Mesendoderm (in vitro differentiated cells): ENCODE data around the gene CHTF8.

ENCODE experiments used
- DNase-seq: peaks from one replicate; pipeline ENCODE4 v3.0.0; 2013
- H2AK5ac ChIP-seq: 2 replicates; pipeline ENCODE4 v1.6.1; 2013; ENCODE audit warnings: low read length, inconsistent platforms
- H2BK120ac ChIP-seq: 2 replicates; pipeline ENCODE4 v1.6.1; 2013; ENCODE audit warnings: low read depth, mild to moderate bottlenecking, low read length, moderate library complexity, mixed read lengths
- H2BK15ac ChIP-seq: replicated peaks from 2 replicates; pipeline ENCODE4 v1.6.1; 2013; ENCODE audit warnings: low read depth, mild to moderate bottlenecking, moderate library complexity
- H2BK5ac ChIP-seq: 2 replicates; pipeline ENCODE4 v1.6.1; 2013; ENCODE audit warnings: low read length, inconsistent platforms
- H3K18ac ChIP-seq: 2 replicates; pipeline ENCODE4 v1.6.1; 2013; ENCODE audit warnings: mild to moderate bottlenecking, low read length, mixed read lengths
- H3K23ac ChIP-seq: one replicate; pipeline ENCODE4 v1.6.1; 2013; ENCODE audit warnings: low read length
- H3K27ac ChIP-seq: 2 replicates; pipeline ENCODE4 v1.5.1; 2013; ENCODE audit warnings: low read depth, mild to moderate bottlenecking, inconsistent platforms, low read length, moderate library complexity
- H3K27me3 ChIP-seq: 2 replicates; pipeline ENCODE4 v1.6.1; 2013; ENCODE audit warnings: low read length, control low read depth, mild to moderate bottlenecking, inconsistent platforms; ENCODE audit not compliant: insufficient read depth, poor library complexity
- H3K36me3 ChIP-seq: 2 replicates; pipeline ENCODE4 v1.6.1; 2013; ENCODE audit warnings: low read length, inconsistent platforms; ENCODE audit not compliant: control insufficient read depth, insufficient read depth
- H3K4ac ChIP-seq: one replicate; pipeline ENCODE4 v1.6.1; 2013; ENCODE audit warnings: low read depth, mild to moderate bottlenecking, low read length, moderate library complexity
- H3K4me1 ChIP-seq: 2 replicates; pipeline ENCODE4 v1.6.1; 2013; ENCODE audit warnings: low read depth, low read length, inconsistent platforms; ENCODE audit not compliant: control insufficient read depth
- H3K4me2 ChIP-seq: 2 replicates; pipeline ENCODE4 v1.6.1; 2013; ENCODE audit warnings: low read length
- H3K4me3 ChIP-seq: 2 replicates; pipeline ENCODE4 v1.5.1; 2013; ENCODE audit warnings: mild to moderate bottlenecking, low read length
- H3K56ac ChIP-seq: one replicate; pipeline ENCODE4 v1.6.1; 2013; ENCODE audit warnings: low read length
- H3K79me1 ChIP-seq: 2 replicates; pipeline ENCODE4 v1.6.1; 2013; ENCODE audit warnings: low read length, inconsistent platforms
- H3K79me2 ChIP-seq: 2 replicates; pipeline ENCODE4 v1.6.1; 2013; ENCODE audit warnings: mild to moderate bottlenecking, low read length; ENCODE audit not compliant: control insufficient read depth, insufficient read depth
- H3K9ac ChIP-seq: 2 replicates; pipeline ENCODE4 v1.6.1; 2013; ENCODE audit warnings: low read length, inconsistent platforms
- H4K5ac ChIP-seq: one replicate; pipeline ENCODE4 v1.6.1; 2013; ENCODE audit warnings: low read length
- H4K8ac ChIP-seq: one replicate; pipeline ENCODE4 v1.6.1; 2013; ENCODE audit warnings: low read depth, mild to moderate bottlenecking, control low read depth, low read length, moderate library complexity
- WGBS: extraction: QIAGEN DNeasy Blood & Tissue Kit; methylation state at CpG from one replicate; pipeline ENCODE4 v1.1.7; 2013; ENCODE audit warnings: low lambda C conversion rate, missing lambda C conversion rate; ENCODE audit not compliant: insufficient coverage; ENCODE audit errors: extremely low coverage; 5-methylcytosine and 5-hydroxymethylcytosine counted together

CHTF8 gene

GRCh38 chr16:69085032-69085695 lies 47.2 kb downstream of the CHTF8 start:
- Histone ChIP-seq H2BK5ac (no peak overlapping the region), H2AK5ac (no peak overlapping the region), H3K56ac (no peak overlapping the region), H3K9ac (no peak overlapping the region), H4K8ac (no peak overlapping the region), H4K5ac (no peak overlapping the region), H3K4me2 (no peak overlapping the region), H3K4me3 (no peak overlapping the region), H2BK120ac (no peak overlapping the region), H3K27ac (no peak overlapping the region), H3K27me3 (no peaks in the 10 kb centered on the region), H3K23ac (no peak overlapping the region), H3K4me1 (peaks cover 6% of the 10 kb centered on the region), H3K79me2 (no peaks in the 10 kb centered on the region), H3K4ac (no peak overlapping the region), H3K36me3 (no peaks in the 10 kb centered on the region), H3K18ac (no peak overlapping the region), H3K79me1 (no peaks in the 10 kb centered on the region), H2BK15ac (no peak overlapping the region)
- DNase-seq = no peak
- no CpG with 5 or more reads among the region's 5 CpGs for WGBS

DNA sequence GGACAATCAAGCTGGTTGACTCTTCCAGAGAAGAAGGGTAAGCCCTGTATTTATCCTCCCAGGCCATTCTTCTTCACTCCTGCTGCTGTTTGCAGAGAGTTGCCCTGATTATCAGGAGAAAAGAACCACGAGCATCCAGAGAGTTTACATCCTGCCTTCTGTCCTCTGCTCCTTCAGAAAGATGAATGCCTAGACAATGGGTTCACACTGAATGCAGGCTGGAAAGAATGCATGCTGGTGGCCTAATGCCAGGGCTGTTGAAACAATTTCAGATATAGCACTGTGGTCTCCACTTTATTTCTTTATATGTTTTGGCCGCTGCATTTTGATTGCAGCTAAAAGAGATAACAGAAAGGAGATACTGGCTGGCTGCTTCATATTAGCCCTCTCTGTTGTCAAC lies 48.1 kb downstream of the CHTF8 start:
- Histone ChIP-seq H3K23ac (no peak overlapping the region), H2BK15ac (no peak overlapping the region), H3K4ac (no peak overlapping the region), H4K5ac (no peak overlapping the region), H2BK120ac (no peak overlapping the region), H3K27ac (no peak overlapping the region), H3K56ac (no peak overlapping the region), H3K9ac (no peak overlapping the region), H3K79me2 (no peaks in the 10 kb centered on the region), H2BK5ac (no peak overlapping the region), H3K18ac (no peak overlapping the region), H4K8ac (no peak overlapping the region), H3K4me1 (peaks cover 1% of the 10 kb centered on the region), H3K27me3 (no peaks in the 10 kb centered on the region), H3K4me3 (no peak overlapping the region), H3K4me2 (no peak overlapping the region), H3K36me3 (no peaks in the 10 kb centered on the region), H2AK5ac (no peak overlapping the region), H3K79me1 (no peaks in the 10 kb centered on the region)
- WGBS = no CpG with 5 or more reads among the region's 2 CpGs
- no peak for DNase-seq

GRCh38 chr16:69083306-69083941 lies 49.0 kb downstream of the CHTF8 start:
- H3K4me2 ChIP-seq = no peak overlapping the region
- WGBS = no CpG with 5 or more reads among the region's 16 CpGs
- H2BK5ac ChIP-seq = no peak overlapping the region
- H3K18ac ChIP-seq = no peak overlapping the region
- H2BK120ac ChIP-seq = no peak overlapping the region
- no peak overlapping the region for H3K23ac ChIP-seq
- no peak overlapping the region for H3K27ac ChIP-seq
- H3K56ac ChIP-seq = no peak overlapping the region
- no peaks in the 10 kb centered on the region for H3K79me1 ChIP-seq
- no peak overlapping the region for H3K4ac ChIP-seq
- H3K27me3 ChIP-seq = no peaks in the 10 kb centered on the region
- no peak overlapping the region for H3K4me3 ChIP-seq
- no peaks in the 10 kb centered on the region for H3K4me1 ChIP-seq
- no peak overlapping the region for H4K5ac ChIP-seq
- no peak overlapping the region for H2BK15ac ChIP-seq
- H3K79me2 ChIP-seq = no peaks in the 10 kb centered on the region
- H2AK5ac ChIP-seq = no peak overlapping the region
- DNase-seq = peak; percentile 49
- H4K8ac ChIP-seq = no peak overlapping the region
- H3K9ac ChIP-seq = no peak overlapping the region
- H3K36me3 ChIP-seq = no peaks in the 10 kb centered on the region

DNA sequence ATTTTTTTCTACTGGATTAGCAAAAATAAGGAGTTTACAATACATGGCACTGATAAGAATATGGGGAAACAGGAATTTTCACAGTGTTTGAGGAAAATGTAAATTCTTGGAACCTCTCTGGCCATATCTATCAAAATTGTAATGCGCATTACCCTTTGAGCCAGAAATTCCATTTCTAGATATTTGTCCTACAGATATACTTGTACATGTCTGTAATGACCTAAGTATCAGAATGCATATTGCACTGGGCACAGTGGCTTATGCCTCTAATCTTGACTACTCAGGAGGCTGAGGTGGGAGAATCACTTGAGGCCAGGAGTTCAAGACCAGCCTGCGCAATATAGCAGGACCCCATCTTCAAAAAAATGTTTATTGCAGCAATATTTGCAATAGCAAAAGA lies 52.7 kb downstream of the CHTF8 start:
- no peak overlapping the region for H2AK5ac ChIP-seq
- H3K27ac ChIP-seq = no peak overlapping the region
- no peaks in the 10 kb centered on the region for H3K79me1 ChIP-seq
- no peak overlapping the region for H4K5ac ChIP-seq
- H3K18ac ChIP-seq = no peak overlapping the region
- no peak overlapping the region for H3K4me3 ChIP-seq
- no peak overlapping the region for H3K56ac ChIP-seq
- no peaks in the 10 kb centered on the region for H3K79me2 ChIP-seq
- no peak overlapping the region for H2BK120ac ChIP-seq
- no peak overlapping the region for H3K9ac ChIP-seq
- no peak overlapping the region for H3K4me2 ChIP-seq
- WGBS = no CpG with 5 or more reads among the region's 2 CpGs
- H3K23ac ChIP-seq = no peak overlapping the region
- no peak overlapping the region for H2BK15ac ChIP-seq
- no peak overlapping the region for H2BK5ac ChIP-seq
- H3K27me3 ChIP-seq = no peaks in the 10 kb centered on the region
- H3K4ac ChIP-seq = no peak overlapping the region
- H3K4me1 ChIP-seq = peaks cover 5% of the 10 kb centered on the region
- no peak for DNase-seq
- H3K36me3 ChIP-seq = no peaks in the 10 kb centered on the region
- H4K8ac ChIP-seq = no peak overlapping the region

DNA sequence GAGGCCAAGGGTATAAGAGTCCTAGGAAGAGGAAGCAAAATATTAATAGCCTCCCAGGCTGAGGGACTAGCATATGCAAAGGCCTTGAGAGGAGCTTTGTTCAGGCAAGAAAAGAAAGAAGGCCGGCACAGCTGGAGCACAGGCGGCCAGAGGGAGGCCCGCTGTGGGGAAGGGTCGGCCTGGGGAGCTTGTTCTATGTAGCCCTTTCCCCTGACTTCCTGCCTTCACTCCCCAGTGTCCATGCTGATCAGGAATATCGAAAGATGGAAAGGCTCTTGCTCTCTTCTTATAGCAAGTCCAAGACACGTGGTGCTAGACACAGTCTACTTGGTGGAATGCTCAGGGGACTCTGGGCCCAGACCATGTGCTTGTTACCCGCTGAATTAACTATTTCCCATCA lies 54.3 kb downstream of the CHTF8 start:
- no peak overlapping the region for H3K27ac ChIP-seq
- H3K4me1 ChIP-seq = peaks cover 9% of the 10 kb centered on the region
- no peak overlapping the region for H2BK120ac ChIP-seq
- WGBS = no CpG with 5 or more reads among the region's 7 CpGs
- no peaks in the 10 kb centered on the region for H3K79me1 ChIP-seq
- no peak for DNase-seq
- H3K27me3 ChIP-seq = no peaks in the 10 kb centered on the region
- H3K4me3 ChIP-seq = no peak overlapping the region
- no peak overlapping the region for H3K23ac ChIP-seq
- peak overlapping the region; percentile 54 for H3K56ac ChIP-seq
- H3K79me2 ChIP-seq = no peaks in the 10 kb centered on the region
- H3K9ac ChIP-seq = peak overlapping the region; percentile 7
- no peak overlapping the region for H3K4ac ChIP-seq
- no peak overlapping the region for H3K18ac ChIP-seq
- no peak overlapping the region for H2AK5ac ChIP-seq
- no peak overlapping the region for H4K8ac ChIP-seq
- H2BK5ac ChIP-seq = no peak overlapping the region
- H3K36me3 ChIP-seq = no peaks in the 10 kb centered on the region
- H4K5ac ChIP-seq = peak overlapping the region; percentile 2
- H2BK15ac ChIP-seq = no peak overlapping the region
- H3K4me2 ChIP-seq = no peak overlapping the region

GRCh38 chr16:69077251-69077650 lies 55.1 kb downstream of the CHTF8 start:
- no peak overlapping the region for H3K4ac ChIP-seq
- no peak overlapping the region for H4K8ac ChIP-seq
- no peak overlapping the region for H4K5ac ChIP-seq
- H3K79me2 ChIP-seq = no peaks in the 10 kb centered on the region
- no peaks in the 10 kb centered on the region for H3K79me1 ChIP-seq
- no CpG with 5 or more reads among the region's 4 CpGs for WGBS
- H3K56ac ChIP-seq = no peak overlapping the region
- H2BK120ac ChIP-seq = no peak overlapping the region
- no peak overlapping the region for H2BK15ac ChIP-seq
- no peak overlapping the region for H2BK5ac ChIP-seq
- no peaks in the 10 kb centered on the region for H3K36me3 ChIP-seq
- no peak overlapping the region for H2AK5ac ChIP-seq
- no peak overlapping the region for H3K23ac ChIP-seq
- no peak overlapping the region for H3K4me3 ChIP-seq
- no peak overlapping the region for H3K4me2 ChIP-seq
- no peak overlapping the region for H3K18ac ChIP-seq
- DNase-seq = no peak
- no peak overlapping the region for H3K9ac ChIP-seq
- peaks cover 13% of the 10 kb centered on the region for H3K4me1 ChIP-seq
- no peak overlapping the region for H3K27ac ChIP-seq
- no peaks in the 10 kb centered on the region for H3K27me3 ChIP-seq
